ENCODE measurements around the gene COG5. TPM values are rescaled to one million over a fixed set of nuclear protein-coding genes. Genes with fewer than 3 reads are reported as not detected.

COG5 gene
- total RNA-seq, 1 experiment from 2014 or later: 32.2 TPM

- TF ChIP-seq CTCF (conservative IDR thresholded peaks at IDR 0.05; ENCODE audit: low read depth, low read length): no peak
- TF ChIP-seq EZH2 (IDR thresholded peaks at IDR 0.05; ENCODE audit: borderline replicate concordance, low read depth, low read length, poor library complexity, severe bottlenecking): no peak
- BruUV-seq (replicated peaks): no TSS peak
Measured at GRCh38 chr7:107392830-107393229, 170.9 kb downstream of the COG5 start.

GRCh38 chr7:107390916-107391315 lies 172.8 kb downstream of the COG5 start:
- Histone ChIP-seq H3K27me3 (replicated peaks; ENCODE audit: insufficient read depth, low read depth, low read length, poor library complexity) (no peaks in the 10 kb centered on the region), H3K4me1 (ENCODE audit: insufficient read depth, low read length, poor library complexity, severe bottlenecking) (no peaks in the 10 kb centered on the region), H3K4me3 (ENCODE audit: low read depth, low read length, poor library complexity, severe bottlenecking) (no peak overlapping the region), H3K27ac (ENCODE audit: low read depth, low read length, poor library complexity, severe bottlenecking) (no peak overlapping the region), H3K9me3 (ENCODE audit: low read depth, low read length, poor library complexity, severe bottlenecking) (no peaks in the 10 kb centered on the region), H3K36me3 (ENCODE audit: insufficient read depth, low read length, poor library complexity, severe bottlenecking) (no peaks in the 10 kb centered on the region)
- CTCF ChIA-PET: no interaction called here
- POLR2A ChIA-PET (ENCODE audit: low non-redundant PET): no interaction called here
- intact Hi-C loops (cut with micrococcal nuclease; ENCODE audit: unreplicated experiment): loop anchor here (1.0 kb wide), 1 partner anchor 23 kb away; no protein-coding TSS in a partner anchor
- BruUV-seq (replicated peaks): no TSS peak
- no peak for DNase-seq (ENCODE audit: low spot score)
- TF ChIP-seq CTCF (conservative IDR thresholded peaks at IDR 0.05; ENCODE audit: low read depth, low read length) (no peak), EZH2 (IDR thresholded peaks at IDR 0.05; ENCODE audit: borderline replicate concordance, low read depth, low read length, poor library complexity, severe bottlenecking) (no peak)

More at GRCh38 chr7:107392830-107393229, 170.9 kb downstream of the COG5 start:
- ChIA-PET CTCF (no interaction called here), POLR2A (ENCODE audit: low non-redundant PET) (no interaction called here)
- no peak overlapping the region for H3K27ac ChIP-seq (ENCODE audit: low read depth, low read length, poor library complexity, severe bottlenecking)
- H3K27me3 ChIP-seq (replicated peaks; ENCODE audit: insufficient read depth, low read depth, low read length, poor library complexity): no peaks in the 10 kb centered on the region
- DNase-seq (ENCODE audit: low spot score): no peak
- H3K4me1 ChIP-seq (ENCODE audit: insufficient read depth, low read length, poor library complexity, severe bottlenecking): no peaks in the 10 kb centered on the region
- H3K9me3 ChIP-seq (ENCODE audit: low read depth, low read length, poor library complexity, severe bottlenecking): no peaks in the 10 kb centered on the region
- intact Hi-C loops (cut with micrococcal nuclease; ENCODE audit: unreplicated experiment): no loop called here
- no peak overlapping the region for H3K4me3 ChIP-seq (ENCODE audit: low read depth, low read length, poor library complexity, severe bottlenecking)
- H3K36me3 ChIP-seq (ENCODE audit: insufficient read depth, low read length, poor library complexity, severe bottlenecking): no peaks in the 10 kb centered on the region

GRCh38 chr7:107388604-107389003 lies 175.1 kb downstream of the COG5 start:
- intact Hi-C loops (cut with micrococcal nuclease; ENCODE audit: unreplicated experiment): no loop called here

More at GRCh38 chr7:107388604-107389003, 175.1 kb downstream of the COG5 start:
- H3K9me3 ChIP-seq (ENCODE audit: low read depth, low read length, poor library complexity, severe bottlenecking): no peaks in the 10 kb centered on the region
- DNase-seq (ENCODE audit: low spot score): no peak
- no peak overlapping the region for H3K4me3 ChIP-seq (ENCODE audit: low read depth, low read length, poor library complexity, severe bottlenecking)
- POLR2A ChIA-PET (ENCODE audit: low non-redundant PET): no interaction called here
- TF ChIP-seq CTCF (conservative IDR thresholded peaks at IDR 0.05; ENCODE audit: low read depth, low read length) (no peak), EZH2 (IDR thresholded peaks at IDR 0.05; ENCODE audit: borderline replicate concordance, low read depth, low read length, poor library complexity, severe bottlenecking) (no peak)
- H3K27me3 ChIP-seq (replicated peaks; ENCODE audit: insufficient read depth, low read depth, low read length, poor library complexity): no peaks in the 10 kb centered on the region
- CTCF ChIA-PET: no interaction called here
- no peaks in the 10 kb centered on the region for H3K4me1 ChIP-seq (ENCODE audit: insufficient read depth, low read length, poor library complexity, severe bottlenecking)
- H3K36me3 ChIP-seq (ENCODE audit: insufficient read depth, low read length, poor library complexity, severe bottlenecking): no peaks in the 10 kb centered on the region
- no TSS peak for BruUV-seq (replicated peaks)
- H3K27ac ChIP-seq (ENCODE audit: low read depth, low read length, poor library complexity, severe bottlenecking): no peak overlapping the region
